ENCODE data around the gene RUNX2. TPM values are rescaled to one million over a fixed set of nuclear protein-coding genes. Genes with fewer than 3 reads are reported as not detected.

RUNX2 gene
- total and polyA plus RNA-seq, 4 donors: 0.09 to 1.5 (median 0.75) TPM

GRCh38 chr6:45661661-45662060 is 333.5 kb downstream of the RUNX2 start:
- Histone ChIP-seq H3K27me3 (ENCODE audit: control insufficient read depth in 4 of 4, insufficient read depth in 4 of 4, low read length in 3 of 4) (peaks cover 3 to 7% (median 6%) of the 10 kb centered on the region in 4 donors), H3K36me3 (ENCODE audit: control insufficient read depth in 4 of 4, insufficient read depth in 3 of 4, low read depth in 1 of 4, low read length in 3 of 4) (no peaks in the 10 kb centered on the region), H3K9me3 (ENCODE audit: control insufficient read depth in 4 of 4, low read length in 3 of 4) (peaks cover 0 to 2% (median 1%) of the 10 kb centered on the region in 4 donors), H3K27ac (ENCODE audit: low read depth in 1 of 2, low read length in 2 of 2) (no peak overlapping the region), H3K4me3 (ENCODE audit: low read depth in 1 of 3, low read length in 3 of 3) (no peak overlapping the region), H3K9ac (ENCODE audit: low read depth in 1 of 2, low read length in 2 of 2) (no peak overlapping the region), H3K4me1 (ENCODE audit: control insufficient read depth in 4 of 4, insufficient read depth in 4 of 4, low read length in 3 of 4) (peaks cover 0 to 7% (median 4%) of the 10 kb centered on the region in 4 donors)
- WGBS: 73% methylated on average over 5 of the region's 5 CpGs
- TF ChIP-seq SP1 (IDR thresholded peaks at IDR 0.05) (no peak), RAD21 (IDR thresholded peaks at IDR 0.05) (no peak), MAX (IDR thresholded peaks at IDR 0.05) (no peak), FOXA1 (IDR thresholded peaks at IDR 0.05) (no peak), GABPA (IDR thresholded peaks at IDR 0.05 in 1 of 2, conservative IDR thresholded peaks at IDR 0.05 in 1 of 2) (no peak), RXRA (IDR thresholded peaks at IDR 0.05) (no peak), TAF1 (conservative IDR thresholded peaks at IDR 0.05) (no peak), NR2F2 (IDR thresholded peaks at IDR 0.05) (no peak)
- TF ChIP-seq, protein P1, sequence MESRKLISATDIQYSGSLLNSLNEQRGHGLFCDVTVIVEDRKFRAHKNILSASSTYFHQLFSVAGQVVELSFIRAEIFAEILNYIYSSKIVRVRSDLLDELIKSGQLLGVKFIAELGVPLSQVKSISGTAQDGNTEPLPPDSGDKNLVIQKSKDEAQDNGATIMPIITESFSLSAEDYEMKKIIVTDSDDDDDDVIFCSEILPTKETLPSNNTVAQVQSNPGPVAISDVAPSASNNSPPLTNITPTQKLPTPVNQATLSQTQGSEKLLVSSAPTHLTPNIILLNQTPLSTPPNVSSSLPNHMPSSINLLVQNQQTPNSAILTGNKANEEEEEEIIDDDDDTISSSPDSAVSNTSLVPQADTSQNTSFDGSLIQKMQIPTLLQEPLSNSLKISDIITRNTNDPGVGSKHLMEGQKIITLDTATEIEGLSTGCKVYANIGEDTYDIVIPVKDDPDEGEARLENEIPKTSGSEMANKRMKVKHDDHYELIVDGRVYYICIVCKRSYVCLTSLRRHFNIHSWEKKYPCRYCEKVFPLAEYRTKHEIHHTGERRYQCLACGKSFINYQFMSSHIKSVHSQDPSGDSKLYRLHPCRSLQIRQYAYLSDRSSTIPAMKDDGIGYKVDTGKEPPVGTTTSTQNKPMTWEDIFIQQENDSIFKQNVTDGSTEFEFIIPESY (IDR thresholded peaks at IDR 0.05): no peak
- DNase-seq (ENCODE audit: low spot score): no peak

- no peaks in the 10 kb centered on the region for H3K9me3 ChIP-seq (ENCODE audit: control insufficient read depth in 4 of 4, low read length in 3 of 4)
- peak overlapping the region in 1 of 3 donors; percentile 12 for H3K4me3 ChIP-seq (ENCODE audit: low read depth in 1 of 3, low read length in 3 of 3)
- 10% methylated on average over 88 of the region's 88 CpGs for WGBS
- H3K9ac ChIP-seq (ENCODE audit: low read depth in 1 of 2, low read length in 2 of 2): no peak overlapping the region
- no peak overlapping the region for H3K27ac ChIP-seq (ENCODE audit: low read depth in 1 of 2, low read length in 2 of 2)
- no peak for TF ChIP-seq YY1 (IDR thresholded peaks at IDR 0.05)
- TF ChIP-seq, protein P1 (IDR thresholded peaks at IDR 0.05): no peak
- TF ChIP-seq CTCF (IDR thresholded peaks at IDR 0.05; ENCODE audit: low read depth, low read length, missing input control): no peak
- no peak for TF ChIP-seq SP1 (IDR thresholded peaks at IDR 0.05)
- no peak for TF ChIP-seq TAF1 (conservative IDR thresholded peaks at IDR 0.05)
- TF ChIP-seq GABPA (IDR thresholded peaks at IDR 0.05 in 1 of 2, conservative IDR thresholded peaks at IDR 0.05 in 1 of 2): no peak
- no peak for TF ChIP-seq FOXA2 (IDR thresholded peaks at IDR 0.05)
- no peak for TF ChIP-seq ATF3 (IDR thresholded peaks at IDR 0.05)
- no peak for TF ChIP-seq JUND (IDR thresholded peaks at IDR 0.05)
- no peak for TF ChIP-seq HNF4G (IDR thresholded peaks at IDR 0.05)
- no peak for TF ChIP-seq NR2F2 (IDR thresholded peaks at IDR 0.05)
- TF ChIP-seq MAX (IDR thresholded peaks at IDR 0.05): no peak
- no peak for TF ChIP-seq EGR1 (IDR thresholded peaks at IDR 0.05; ENCODE audit: low read depth in 2 of 2)
- TF ChIP-seq RAD21 (IDR thresholded peaks at IDR 0.05): no peak
- no peak for TF ChIP-seq RXRA (IDR thresholded peaks at IDR 0.05)
- TF ChIP-seq FOXA1 (IDR thresholded peaks at IDR 0.05): no peak
- TF ChIP-seq REST (IDR thresholded peaks at IDR 0.05): no peak
- TF ChIP-seq HNF4A (conservative IDR thresholded peaks at IDR 0.05): no peak
- peaks cover 0 to 7% (median 4%) of the 10 kb centered on the region in 4 donors for H3K4me1 ChIP-seq (ENCODE audit: control insufficient read depth in 4 of 4, insufficient read depth in 4 of 4, low read length in 3 of 4)
- no peaks in the 10 kb centered on the region for H3K36me3 ChIP-seq (ENCODE audit: control insufficient read depth in 4 of 4, insufficient read depth in 3 of 4, low read depth in 1 of 4, low read length in 3 of 4)
- H3K27me3 ChIP-seq (ENCODE audit: control insufficient read depth in 4 of 4, insufficient read depth in 4 of 4, low read length in 3 of 4): peaks cover 3 to 7% (median 6%) of the 10 kb centered on the region in 4 donors
- no peak for DNase-seq (ENCODE audit: low spot score)
These were observed 335.4 kb downstream of the RUNX2 start for GRCh38 chr6:45663251-45664221.

Measured in liver (tissue), 9 donors.